B cell (primary cell): Measurements from ENCODE around the gene RNF212.

Source experiments
- EZH2 ChIP-seq: IDR thresholded peaks from 2 replicates; pipeline ENCODE4 v1.6.1; 2012; ENCODE audit warnings: borderline replicate concordance, low read depth, mild to moderate bottlenecking, moderate library complexity, low read length; ENCODE audit not compliant: insufficient read depth, poor library complexity, severe bottlenecking
- TF ChIP-seq, protein P1 (sequence below): fragments of 200-600 bp; IDR thresholded peaks from one replicate; pipeline ENCODE4 v1.8.0; 2022; ENCODE audit warnings: antibody characterized with exemption, mild to moderate bottlenecking

GRCh38 chr4:1061760-1062159 lies 51.6 kb downstream of the RNF212 start:
- TF ChIP-seq, protein P1, sequence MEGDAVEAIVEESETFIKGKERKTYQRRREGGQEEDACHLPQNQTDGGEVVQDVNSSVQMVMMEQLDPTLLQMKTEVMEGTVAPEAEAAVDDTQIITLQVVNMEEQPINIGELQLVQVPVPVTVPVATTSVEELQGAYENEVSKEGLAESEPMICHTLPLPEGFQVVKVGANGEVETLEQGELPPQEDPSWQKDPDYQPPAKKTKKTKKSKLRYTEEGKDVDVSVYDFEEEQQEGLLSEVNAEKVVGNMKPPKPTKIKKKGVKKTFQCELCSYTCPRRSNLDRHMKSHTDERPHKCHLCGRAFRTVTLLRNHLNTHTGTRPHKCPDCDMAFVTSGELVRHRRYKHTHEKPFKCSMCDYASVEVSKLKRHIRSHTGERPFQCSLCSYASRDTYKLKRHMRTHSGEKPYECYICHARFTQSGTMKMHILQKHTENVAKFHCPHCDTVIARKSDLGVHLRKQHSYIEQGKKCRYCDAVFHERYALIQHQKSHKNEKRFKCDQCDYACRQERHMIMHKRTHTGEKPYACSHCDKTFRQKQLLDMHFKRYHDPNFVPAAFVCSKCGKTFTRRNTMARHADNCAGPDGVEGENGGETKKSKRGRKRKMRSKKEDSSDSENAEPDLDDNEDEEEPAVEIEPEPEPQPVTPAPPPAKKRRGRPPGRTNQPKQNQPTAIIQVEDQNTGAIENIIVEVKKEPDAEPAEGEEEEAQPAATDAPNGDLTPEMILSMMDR, result no peak
- no peak for TF ChIP-seq EZH2
